Fibroblast of the aortic adventitia (primary cell): ENCODE measurements around the gene CAPZB. TPM values are rescaled to one million over a fixed set of nuclear protein-coding genes. Genes with fewer than 3 reads are reported as not detected.
A peak's percentile ranks its signal among the peaks of the same experiment; 100 is the strongest.

Experiments used
- DNase-seq: peaks from one replicate; pipeline ENCODE4 v3.0.0-alpha.2; 2010; ENCODE audit warnings: low read depth
- H3K4me3 ChIP-seq: 2 replicates; pipeline ENCODE4 v1.5.1; 2011; ENCODE audit warnings: low read depth, mild to moderate bottlenecking, control low read depth, low read length, moderate library complexity
- CTCF ChIP-seq: IDR thresholded peaks from 2 replicates; pipeline ENCODE4 v1.5.1; 2011; ENCODE audit warnings: mild to moderate bottlenecking, low read length, control low read depth, inconsistent platforms; ENCODE audit not compliant: insufficient read depth
- total RNA-seq: library from RNA; depleted of rRNA; stranded (reverse); fragments of >200 nt; gene quantifications from 2 replicates; pipeline ENCODE4 v1.2.3, GENCODE V29; 2012; ENCODE audit warnings: low replicate concordance

The CAPZB gene
- total RNA-seq, 1 donor = 232 TPM

GRCh38 chr1:19421365-19421764, 64.0 kb downstream of the CAPZB start:
- DNase-seq = no peak
- TF ChIP-seq CTCF = no peak
- no peak overlapping the region for H3K4me3 ChIP-seq

GRCh38 chr1:19420606-19421005, 64.7 kb downstream of the CAPZB start:
- TF ChIP-seq CTCF = no peak
- H3K4me3 ChIP-seq = no peak overlapping the region
- no peak for DNase-seq

- no peak overlapping the region for H3K4me3 ChIP-seq
- DNase-seq = no peak
- TF ChIP-seq CTCF = no peak
These were observed 65.6 kb downstream of the CAPZB start for GRCh38 chr1:19419691-19420090.

GRCh38 chr1:19418503-19418971, 66.8 kb downstream of the CAPZB start:
- no peak for TF ChIP-seq CTCF
- DNase-seq = no peak
- H3K4me3 ChIP-seq = no peak overlapping the region

- DNase-seq = peak; percentile 44
- no peak overlapping the region for H3K4me3 ChIP-seq
- no peak for TF ChIP-seq CTCF
These were observed 68.3 kb downstream of the CAPZB start for GRCh38 chr1:19416921-19417470.

GRCh38 chr1:19416145-19416544, 69.2 kb downstream of the CAPZB start:
- no peak for DNase-seq
- no peak overlapping the region for H3K4me3 ChIP-seq
- no peak for TF ChIP-seq CTCF

GRCh38 chr1:19414515-19415121, 70.7 kb downstream of the CAPZB start:
- TF ChIP-seq CTCF = no peak
- peak; percentile 87 for DNase-seq
- H3K4me3 ChIP-seq = no peak overlapping the region
